Measurements from ENCODE around the gene CUTA.

CUTA gene

DNA sequence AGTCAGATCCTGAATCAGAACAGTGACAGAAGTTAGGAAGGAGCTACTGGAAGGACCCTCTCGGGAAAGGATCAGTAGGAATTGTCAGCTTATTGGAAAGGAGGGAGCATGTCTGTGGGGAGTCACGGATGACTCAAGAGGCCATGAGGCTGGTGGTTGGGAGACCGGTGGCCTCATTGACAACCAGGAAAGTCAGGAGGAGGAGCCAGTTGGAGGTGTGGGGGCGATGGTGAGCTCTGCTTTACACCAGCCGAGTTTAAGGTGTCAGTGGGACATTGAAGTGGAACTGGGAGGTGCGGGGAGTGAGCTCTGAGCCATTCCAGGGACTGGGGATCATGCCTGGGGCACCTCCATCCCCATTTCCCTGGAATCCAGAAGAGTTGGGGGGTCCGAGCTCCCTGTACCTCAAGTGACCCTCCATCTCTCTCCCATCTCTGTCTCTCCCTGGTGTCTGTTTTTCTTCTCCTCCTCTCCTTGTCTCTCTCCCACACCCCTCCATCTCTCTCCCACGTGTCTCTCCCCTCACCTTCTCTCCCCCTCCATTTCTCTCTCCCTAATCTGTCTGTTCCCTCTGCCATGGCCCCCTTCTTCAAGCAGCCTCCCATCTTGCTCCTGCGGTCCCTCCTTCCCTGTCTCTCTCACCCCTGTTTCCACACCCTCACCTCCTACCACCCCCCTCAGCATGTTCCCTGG lies 22.2 kb upstream of the CUTA start:
- DNase-seq (ENCODE audit: low spot score) = no peak

DNA sequence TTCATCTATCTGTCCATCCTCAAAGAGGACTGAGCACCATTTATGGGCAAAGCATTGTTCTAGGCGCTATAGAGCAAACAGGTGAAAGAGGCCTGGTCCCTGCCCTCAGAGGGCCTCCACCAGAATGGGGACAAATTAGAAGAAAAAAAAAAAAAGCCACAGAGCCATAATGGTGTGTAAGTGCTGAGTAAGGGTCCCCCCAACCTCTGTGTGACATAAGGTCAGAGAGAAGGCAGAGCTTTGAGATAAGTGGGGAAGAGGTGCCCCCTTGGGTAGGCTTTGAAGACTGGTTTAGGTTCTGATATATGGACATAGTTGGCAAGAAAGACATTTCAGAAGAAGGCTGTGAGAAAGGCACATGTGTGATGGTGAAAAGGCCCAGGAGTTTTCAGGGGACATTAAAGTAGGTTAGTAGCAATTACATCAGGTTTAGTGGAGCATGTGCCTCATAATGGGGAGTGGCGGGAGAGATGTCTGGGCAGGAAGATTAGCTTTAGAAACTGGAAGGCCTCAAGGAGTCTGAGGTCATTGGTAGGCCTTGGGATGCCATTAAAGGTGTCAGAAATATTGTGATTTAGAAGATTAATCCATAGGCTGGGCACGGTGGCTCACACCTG lies 21.2 kb upstream of the CUTA start:
- no peak for DNase-seq (ENCODE audit: low spot score)

- no peak for DNase-seq (ENCODE audit: low spot score)
Measured at GRCh38 chr6:33437666-33438065, 19.8 kb upstream of the CUTA start.

DNA sequence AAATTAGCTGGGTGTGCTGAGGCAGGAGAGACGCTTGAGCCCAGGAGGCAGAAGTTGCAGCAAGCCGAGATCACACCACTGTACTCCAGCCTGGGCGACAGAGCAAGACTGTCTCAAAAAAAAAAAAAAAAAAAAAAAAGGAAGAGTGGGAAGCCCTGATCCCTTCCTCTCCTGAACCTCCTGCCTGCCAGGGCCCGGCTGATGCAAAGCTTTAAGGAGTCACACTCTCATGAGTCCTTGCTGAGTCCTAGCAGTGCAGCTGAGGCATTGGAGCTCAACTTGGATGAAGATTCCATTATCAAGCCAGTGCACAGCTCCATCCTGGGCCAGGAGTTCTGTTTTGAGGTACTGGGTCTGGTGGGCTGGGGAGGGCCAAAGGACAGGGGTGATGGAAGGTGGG lies 17.1 kb upstream of the CUTA start:
- DNase-seq (ENCODE audit: low spot score) = no peak

DNA sequence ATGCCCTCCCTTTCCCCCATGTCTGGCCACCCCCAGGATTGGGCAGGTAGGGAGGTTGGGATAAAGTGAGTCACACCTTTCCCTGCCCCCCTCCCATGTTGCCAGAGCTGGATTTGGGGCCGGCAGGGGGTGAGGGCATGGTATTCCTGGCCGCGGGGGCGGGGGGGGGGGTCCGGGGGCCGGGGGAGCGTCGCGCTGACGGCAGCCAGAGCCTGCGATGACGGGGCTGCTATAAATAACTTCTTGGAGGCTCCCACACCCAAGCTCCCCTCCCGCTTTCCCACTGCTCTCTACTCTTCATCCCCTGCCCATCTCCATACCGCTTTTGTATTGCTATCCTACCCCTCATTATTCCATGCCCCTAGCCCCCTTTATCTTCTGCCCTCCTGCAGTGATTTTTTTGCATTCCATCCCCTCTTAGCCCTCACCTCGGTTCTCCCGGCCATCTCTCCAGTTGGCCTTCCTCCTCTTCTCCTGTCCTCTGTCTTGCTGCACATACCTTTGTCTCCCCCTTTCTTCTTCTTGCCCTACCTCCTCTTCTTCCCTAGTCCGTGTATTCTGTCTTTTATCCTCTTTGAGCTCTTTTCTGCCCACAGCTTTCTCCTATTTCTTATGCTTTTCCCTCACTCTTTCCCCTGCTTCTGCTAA lies 15.8 kb upstream of the CUTA start:
- no peak for DNase-seq (ENCODE audit: low spot score)

DNA sequence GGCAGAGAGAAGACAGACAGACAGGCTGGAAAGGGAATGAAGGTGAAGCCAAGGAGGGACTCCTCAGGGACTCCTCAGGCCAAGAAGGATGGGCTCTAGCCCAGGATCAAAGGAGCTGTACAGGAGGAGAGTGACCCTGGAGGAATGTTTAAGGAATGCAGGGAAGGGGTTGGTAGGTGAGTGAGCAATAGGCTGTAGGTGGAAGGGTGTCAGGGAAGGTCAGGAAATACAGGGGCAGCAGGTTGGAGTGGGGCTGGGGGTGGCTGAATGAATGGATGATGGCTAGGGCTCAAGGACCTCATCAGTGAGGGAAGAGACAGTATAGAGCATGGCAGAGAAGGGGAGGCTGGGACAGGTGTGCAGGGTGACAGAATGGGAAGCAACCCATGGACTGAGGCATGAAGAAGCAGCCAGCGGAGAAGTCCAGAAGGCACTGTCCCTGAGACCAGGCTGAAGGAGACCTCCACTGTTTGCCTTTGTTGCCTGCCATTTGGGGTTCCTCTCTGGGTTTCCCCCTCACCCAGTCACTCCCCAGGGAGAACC lies 15.2 kb upstream of the CUTA start:
- DNase-seq (ENCODE audit: low spot score) = no peak

DNA sequence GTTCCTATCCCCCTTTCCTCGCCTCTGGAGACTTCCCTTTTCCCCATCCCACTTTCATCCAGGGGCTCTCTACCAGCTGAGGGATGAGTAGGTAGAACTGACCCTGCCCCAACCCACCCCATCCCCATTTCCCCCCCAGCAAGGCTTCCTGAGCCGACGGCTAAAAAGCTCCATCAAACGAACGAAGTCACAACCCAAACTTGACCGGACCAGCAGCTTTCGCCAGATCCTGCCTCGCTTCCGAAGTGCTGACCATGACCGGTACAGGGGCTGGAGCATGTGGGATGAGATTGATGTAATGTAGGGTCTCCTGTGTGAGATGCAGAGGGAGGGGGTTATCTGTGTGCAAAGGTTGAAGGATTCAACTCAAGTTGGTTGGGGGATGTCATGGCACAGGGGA lies 14.6 kb upstream of the CUTA start:
- DNase-seq (ENCODE audit: low spot score) = no peak

DNA sequence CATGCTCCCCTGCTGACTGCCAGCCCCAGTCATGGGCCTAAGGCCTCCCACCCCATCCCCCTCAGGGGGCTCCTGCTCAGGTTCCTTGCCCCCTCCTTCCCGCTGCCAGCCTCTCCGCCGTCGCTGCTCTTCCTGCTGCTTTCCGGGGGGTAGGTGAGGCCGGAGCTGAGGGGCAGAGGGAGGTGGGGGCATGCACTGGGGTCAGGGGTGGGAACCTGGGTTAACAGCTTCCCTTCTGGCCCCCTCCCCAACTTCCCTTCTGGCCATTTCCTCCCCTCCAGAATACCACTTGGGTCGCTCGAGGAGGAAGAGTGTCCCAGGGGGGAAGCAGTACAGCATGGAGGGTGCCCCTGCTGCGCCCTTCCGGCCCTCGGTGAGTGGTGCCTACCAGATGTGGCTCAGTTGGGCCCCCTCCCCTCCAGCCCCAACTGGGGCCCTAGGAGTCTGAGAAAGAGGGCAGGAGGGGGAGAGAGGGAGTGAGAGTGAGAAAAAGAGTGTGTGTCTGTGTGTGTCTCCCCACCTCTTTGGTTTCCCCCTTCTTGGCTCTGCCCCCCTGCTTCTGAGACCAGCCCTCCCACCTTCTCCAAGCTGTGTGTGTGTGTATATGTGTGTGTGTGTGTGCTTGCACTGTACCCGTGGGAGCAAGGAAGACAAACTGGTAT lies 14.1 kb upstream of the CUTA start:
- no peak for DNase-seq (ENCODE audit: low spot score)

DNA sequence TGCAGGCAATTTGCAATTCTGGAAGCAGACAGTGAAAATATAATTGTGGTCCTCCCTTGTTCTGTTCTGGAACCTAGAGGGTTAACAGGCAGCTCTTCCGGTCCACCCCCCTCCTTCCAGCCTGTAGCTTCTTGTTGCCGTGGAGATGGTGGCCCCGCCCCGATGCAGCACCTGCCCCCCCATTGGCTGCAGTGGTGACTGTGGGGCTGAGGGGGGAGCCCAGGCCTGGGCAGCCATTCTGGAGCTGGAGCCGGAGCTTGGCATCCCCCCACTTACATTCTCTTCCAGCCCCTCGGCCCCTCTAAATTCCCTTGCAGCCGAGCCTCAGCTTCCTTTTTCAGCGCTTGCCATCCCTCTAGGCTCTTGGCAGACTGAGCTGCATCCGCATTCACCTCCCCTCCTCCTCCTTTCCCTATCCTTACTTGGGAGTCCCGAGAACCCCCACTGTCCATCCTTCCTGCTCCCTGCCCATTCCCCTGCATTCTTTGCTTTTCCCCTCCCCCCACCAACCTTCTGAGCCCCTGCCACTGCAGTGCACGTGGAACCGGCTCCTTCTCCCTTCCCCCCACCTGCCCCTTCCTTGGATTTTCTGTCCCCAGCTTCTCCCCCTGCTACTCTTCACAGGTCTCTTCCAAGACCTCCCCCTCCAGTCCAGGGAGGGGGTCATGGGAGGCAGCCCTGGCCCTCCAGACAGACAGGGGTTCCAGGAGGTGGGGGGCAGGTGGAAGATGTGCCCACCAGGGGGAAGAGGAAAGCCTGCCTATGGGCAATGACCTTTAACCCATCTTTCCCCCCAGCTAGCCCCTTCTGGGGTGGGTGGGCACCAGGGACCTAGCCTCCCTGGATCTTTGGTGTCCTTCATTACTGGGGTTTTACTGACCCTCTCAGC lies 13.3 kb upstream of the CUTA start:
- peak; percentile 55 for DNase-seq (ENCODE audit: low spot score)

GRCh38 chr6:33430334-33430733 lies 12.4 kb upstream of the CUTA start:
- no peak for DNase-seq (ENCODE audit: low spot score)

DNA sequence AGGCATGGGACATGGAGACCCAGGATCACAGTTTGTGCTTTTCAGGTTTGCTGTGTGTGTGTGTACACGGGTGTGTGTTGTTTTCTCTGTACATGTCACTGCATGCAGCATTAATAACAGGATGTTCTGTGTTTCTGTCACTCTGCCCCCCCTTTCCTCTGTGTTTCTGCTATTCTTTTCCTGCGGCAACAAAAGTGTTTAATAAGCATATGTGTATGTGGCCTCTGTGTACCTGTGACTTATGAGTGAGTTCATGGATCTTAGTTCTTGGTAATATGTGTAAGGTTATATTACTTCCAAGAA lies 11.8 kb upstream of the CUTA start:
- no peak for DNase-seq (ENCODE audit: low spot score)

DNA sequence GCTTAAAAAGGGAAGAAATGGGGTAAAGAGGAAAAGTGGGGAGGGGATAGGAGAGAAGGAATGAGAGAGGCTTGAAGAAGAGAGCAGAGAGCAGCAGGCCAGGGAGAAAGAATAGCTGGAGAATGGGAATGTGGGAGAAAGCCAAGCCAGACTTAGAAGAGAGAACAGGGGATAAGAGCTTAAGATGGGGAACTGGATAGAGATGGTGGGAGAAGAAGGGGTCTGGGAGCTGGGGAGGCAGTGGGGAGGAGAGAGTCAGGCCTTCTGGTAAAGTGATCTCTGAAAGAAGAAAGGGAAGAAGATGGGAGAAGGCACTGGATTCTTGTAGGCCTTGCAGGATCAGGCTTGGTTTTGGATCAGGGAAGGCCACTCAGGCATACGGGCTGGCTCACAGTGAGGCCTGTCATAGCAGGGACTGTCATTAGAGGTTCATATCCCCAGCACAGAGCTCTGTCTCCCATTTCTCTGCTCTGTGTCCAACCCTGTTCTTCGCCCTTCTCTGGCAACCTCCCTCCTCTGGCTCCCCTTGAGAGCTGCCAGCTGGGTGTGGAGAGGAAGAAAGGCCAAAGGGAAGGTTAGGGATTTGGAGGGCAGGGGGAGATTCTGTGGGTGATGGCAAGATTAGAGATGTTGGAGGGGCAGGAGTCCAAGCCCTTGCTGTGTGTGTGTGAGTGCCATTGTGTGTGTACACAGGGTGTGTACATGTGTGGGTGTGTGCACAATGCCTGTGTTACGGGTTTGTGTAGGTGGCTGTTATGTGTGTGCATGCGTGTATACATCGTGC lies 11.3 kb upstream of the CUTA start:
- no peak for DNase-seq (ENCODE audit: low spot score)

DNA sequence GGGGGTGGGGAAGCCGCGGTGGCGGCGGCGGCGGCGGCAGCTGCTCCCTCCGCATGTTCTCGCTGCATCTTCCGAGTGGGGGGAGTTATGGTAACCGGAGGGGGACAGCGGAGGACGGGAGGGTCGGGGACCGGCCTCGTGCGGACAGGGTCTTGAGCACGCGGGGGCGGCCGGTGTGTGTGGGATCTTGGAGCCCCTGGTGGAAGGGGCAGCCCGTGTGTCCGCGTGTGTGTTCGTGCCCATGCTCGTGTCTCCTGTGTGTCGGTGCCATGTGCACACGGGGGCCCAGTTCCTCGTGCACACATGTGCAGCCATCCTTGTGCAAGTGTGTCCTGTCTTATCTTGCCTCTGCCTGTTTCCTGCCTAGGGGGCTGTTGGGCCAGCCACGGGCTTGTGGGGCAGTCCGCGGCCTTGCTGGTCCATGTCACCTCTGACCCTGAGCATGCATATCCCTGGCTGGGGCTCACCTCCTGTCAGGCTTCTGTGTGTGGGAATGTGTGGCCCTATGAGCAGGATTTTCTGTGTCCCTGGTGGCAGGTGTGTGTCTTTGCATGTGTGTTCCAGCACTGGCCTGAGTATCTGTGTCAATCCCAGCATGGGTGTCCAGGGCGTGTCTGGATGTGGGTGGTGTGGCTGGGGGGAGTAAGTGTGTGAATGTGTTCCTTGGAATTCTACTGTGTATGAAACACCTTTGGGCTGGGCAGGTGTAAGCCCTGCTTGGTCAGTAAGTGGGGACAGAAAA lies 10.5 kb upstream of the CUTA start:
- DNase-seq (ENCODE audit: low spot score) = no peak

DNA sequence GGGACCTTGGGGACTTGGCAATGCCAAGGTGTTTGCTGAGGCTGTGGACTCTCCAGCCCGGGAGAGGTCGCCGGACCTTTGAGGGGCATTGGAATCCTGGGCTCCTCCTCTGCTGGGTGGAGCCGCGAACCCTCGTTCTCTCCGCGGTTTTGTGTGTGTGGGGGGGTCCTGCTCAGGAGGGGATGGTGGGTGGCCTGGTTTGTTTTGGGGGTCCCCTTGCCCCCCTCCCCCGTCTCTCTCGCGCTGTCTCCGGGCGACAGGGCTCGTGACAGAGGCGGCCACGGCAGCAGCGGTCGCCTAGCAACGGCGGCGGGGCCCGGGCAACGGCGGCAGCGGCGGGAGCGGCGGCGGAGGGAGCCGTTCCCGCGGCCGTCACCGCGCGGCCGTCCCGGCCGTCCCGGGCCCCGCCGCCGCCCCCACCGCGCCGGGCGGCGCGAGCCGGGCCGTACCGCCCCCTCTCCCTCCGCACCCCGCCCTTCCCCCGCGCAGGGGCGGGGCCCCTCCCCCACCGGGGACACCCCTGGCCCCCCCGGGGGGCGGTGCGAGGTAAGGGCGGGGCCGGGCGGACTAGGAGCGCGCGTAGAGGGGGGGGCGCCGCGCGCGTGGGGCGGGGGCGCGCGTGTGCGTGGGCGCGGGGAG lies 9.8 kb upstream of the CUTA start:
- peak; percentile 46 for DNase-seq (ENCODE audit: low spot score)

GRCh38 chr6:33426590-33427511 lies 8.9 kb upstream of the CUTA start:
- no peak for DNase-seq (ENCODE audit: low spot score)

DNA sequence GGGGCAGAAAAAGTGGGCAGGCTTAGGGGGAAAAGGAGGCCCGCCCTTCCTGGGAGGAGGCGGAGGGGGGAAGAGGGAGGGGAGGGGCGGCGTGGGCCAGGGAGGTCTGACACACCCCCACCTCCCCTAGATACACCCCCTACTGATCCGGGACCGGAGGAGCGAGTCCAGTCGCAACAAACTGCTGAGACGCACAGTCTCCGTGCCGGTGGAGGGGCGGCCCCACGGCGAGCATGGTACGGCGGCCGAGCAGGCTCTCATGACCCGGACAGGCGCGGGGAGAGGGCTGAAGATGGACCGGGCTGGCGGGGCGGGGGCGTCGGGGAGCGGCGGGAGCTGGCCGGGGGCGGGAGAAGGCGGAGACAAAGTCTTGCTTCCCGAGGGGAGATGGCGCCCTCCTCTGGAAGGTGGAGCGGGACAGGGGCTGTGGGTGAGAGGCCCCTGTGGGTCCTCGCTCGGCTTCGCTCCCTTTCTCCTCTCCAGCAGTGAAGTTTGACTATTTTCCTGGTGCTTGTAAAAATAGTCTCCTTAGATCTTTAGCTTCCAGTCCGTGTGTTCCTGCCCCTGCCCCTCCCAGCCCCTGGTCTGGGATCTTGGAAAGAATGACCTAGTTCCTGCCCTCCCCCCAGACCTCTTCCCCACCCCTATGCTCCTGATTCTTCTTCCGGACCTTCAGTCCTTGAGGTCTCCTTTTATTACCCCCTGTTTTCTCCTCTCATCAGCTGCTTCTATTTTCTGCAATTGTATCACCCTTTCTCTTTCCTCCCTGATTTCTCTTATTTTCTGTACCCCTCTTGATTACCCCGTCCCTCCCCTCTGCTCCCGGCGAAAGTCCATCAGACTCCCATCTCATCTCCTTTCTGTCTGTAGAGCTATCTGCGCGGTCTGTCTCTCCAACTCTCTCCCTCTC lies 8.0 kb upstream of the CUTA start:
- DNase-seq (ENCODE audit: low spot score) = peak; percentile 49

DNA sequence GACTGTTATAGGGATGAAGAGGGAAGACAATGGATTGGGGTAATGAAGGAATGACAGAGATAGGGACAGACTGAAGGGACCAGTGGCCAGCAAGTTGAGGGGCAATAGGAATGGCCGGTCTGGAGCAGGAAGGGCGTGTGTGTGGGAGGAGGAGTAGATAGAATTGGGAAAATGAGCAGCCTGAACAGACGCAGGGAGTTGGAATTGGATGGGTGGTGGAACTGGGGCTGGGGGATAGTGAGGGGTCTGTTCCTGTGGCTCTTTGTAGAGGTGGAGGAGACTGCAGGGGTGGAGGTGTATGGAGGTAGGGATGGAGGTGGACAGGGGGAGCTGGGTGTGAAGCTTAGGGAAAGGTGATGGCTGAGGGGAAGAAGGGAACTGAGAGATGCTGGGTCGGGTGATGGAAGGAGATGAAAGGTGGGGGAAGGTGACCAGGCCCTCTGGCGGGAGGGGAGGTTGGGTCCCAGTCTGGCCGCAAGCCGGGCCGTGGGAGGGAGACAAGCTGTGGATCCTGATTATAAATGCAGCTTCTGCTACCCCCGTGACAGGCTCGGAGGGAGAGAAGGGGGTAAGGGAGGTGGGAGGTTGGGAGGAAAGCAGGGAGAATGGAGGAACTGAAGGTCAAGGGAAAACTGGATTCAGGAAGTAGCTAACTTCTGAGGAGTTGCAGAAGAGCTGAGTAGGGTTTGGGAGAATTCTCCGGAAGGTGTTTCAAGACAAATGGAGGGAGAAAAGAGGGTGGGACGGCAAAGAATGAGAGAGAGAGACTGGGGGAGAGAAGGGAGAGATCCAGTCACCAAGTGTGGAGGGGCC lies 7.2 kb upstream of the CUTA start:
- no peak for DNase-seq (ENCODE audit: low spot score)

Data from hematopoietic multipotent progenitor cell treated with erythropoietin and hydrocortisone succinate and interleukin-3 and kit ligand, for 15 days (in vitro differentiated cells).